GM10266 (cell line): ENCODE data around the gene TMEM156.
A peak's percentile ranks its signal among the peaks of the same experiment; 100 is the strongest.

Experiments used
- DNase-seq: peaks from one replicate; pipeline ENCODE4 v3.0.0; 2012; ENCODE audit errors: extremely low spot score
- CTCF ChIP-seq: IDR thresholded peaks from 2 replicates; pipeline ENCODE4 v1.5.1; 2012; ENCODE audit warnings: mild to moderate bottlenecking, low read depth; ENCODE audit not compliant: control insufficient read depth, insufficient read depth; ENCODE audit errors: missing control alignments

Gene TMEM156

GRCh38 chr4:38982361-38983095 lies 49.7 kb downstream of the TMEM156 start:
- TF ChIP-seq CTCF, result no peak
- DNase-seq, result no peak

GRCh38 chr4:38980903-38981676 lies 51.1 kb downstream of the TMEM156 start:
- TF ChIP-seq CTCF, result no peak
- peak; percentile 24 for DNase-seq

DNA sequence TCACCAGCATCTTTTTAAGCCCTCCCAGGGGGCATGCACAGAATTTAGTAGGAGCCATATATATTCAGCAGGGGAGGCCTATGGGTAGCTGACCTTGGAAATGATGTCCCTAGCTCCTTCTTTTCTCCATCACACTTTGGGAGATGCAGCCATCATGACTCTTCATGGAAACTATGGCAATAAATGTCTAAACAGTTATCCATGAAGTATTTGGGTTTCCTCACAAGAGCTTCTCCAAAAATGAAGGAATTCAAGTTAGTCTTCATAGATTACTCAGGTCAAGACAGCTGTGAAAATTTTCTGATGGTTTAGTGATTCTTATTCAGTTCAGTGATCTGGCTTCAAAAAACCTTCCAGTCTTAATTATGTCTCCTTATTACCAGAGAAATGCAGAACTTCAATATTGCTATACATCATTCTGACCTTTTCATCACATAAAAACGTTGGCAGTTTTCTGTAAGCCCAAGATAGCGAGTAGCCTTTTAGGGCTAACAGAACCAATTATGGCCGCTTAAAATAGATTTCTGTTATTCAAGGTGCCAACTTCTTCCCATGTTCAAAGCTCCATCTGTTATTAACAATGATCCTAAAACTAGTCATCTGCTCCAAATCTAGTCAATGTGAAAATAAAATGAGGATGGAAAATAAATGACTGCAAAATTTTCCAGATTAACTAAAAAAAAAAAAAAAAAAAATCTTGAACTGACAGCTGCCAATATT lies 52.5 kb downstream of the TMEM156 start:
- TF ChIP-seq CTCF, result no peak
- DNase-seq, result no peak

DNA sequence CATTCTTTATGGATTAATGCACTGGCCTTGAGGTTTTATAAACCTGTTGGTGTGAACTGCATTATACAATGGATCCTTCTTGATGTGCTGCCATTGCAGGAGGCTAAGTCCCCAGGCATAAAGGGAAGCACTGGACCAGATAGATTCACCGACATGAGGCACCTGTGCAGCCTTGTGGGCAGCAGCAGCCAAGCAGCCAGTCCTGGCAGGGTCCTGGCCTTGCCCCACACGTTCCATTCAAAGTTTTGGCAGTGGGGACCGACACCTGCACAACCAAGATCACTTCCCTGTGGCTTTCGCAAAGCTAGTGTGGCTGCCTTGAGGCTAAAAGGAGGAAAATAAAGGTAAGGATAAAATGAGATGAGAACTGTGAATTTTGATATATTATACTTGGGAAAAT lies 53.1 kb downstream of the TMEM156 start:
- no peak for TF ChIP-seq CTCF

DNA sequence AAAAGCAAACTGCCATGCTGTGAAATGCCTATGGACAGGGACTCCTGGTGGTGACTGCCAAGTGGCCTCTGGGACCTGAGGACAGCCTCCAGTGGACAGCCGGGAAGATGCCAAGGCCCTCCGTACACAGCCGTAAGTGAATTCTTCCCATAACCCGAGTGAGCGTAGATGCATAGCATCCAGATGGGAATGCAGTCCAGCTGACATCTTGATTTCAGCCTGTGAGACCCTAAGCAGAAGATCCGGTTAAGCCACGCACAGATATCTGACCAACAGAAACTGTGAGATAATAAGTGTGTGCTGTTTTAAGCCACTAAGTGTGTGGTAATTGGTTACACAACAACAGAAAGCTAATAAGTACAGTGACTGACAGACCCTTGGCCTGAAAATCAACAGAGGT lies 55.9 kb downstream of the TMEM156 start:
- no peak for DNase-seq
- no peak for TF ChIP-seq CTCF

More for the DNA sequence above, 53.1 kb downstream of the TMEM156 start:
- no peak for DNase-seq

- DNase-seq, result no peak
- TF ChIP-seq CTCF, result no peak
Observed at GRCh38 chr4:38968668-38969067, 63.5 kb downstream of the TMEM156 start.
